A549 (cell line): ENCODE results near the gene STXBP6.
"Not testable (repeated sequence)": the region's sequence is repeated elsewhere in the genome, so short reads cannot be mapped to it uniquely, and the experiment has no call there.

Experiments
- BHLHE40 ChIP-seq: IDR thresholded peaks from 2 replicates; pipeline ENCODE4 v1.6.1; 2012; ENCODE audit warnings: low read depth, low read length, inconsistent platforms
- JUN ChIP-seq, 2 experiments: fragments of >200 bp; sonication (Bioruptor Twin); formaldehyde crosslinking; IDR thresholded peaks; 2 replicates in 1 of 2; 3 replicates in 1 of 2; pipeline ENCODE4 v1.6.1; 2016 to 2017
- TF ChIP-seq, protein P1 (sequence below): fragments of >200 bp; sonication (Bioruptor Twin); formaldehyde crosslinking; IDR thresholded peaks from 3 replicates; pipeline ENCODE4 v1.5.1; 2016

DNA sequence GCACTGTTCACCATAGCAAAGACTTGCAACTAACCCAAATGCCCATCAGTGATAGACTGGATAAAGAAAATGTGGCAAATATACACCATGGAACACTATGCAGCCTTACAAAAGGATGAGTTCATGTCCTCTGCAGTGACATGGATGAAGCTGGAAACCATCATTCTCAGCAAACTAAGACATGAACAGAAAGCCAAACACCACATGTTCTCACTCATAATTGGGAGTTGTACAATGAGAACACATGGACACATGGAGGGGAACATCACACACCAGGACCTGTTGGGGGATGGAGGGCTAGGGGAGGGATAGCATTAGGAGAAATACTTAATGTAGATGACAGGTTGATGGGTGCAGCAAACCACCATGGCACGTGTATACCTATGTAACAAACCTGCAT, 276.4 kb downstream of the STXBP6 start:
- TF ChIP-seq JUN (IDR thresholded peaks at IDR 0.05); BHLHE40: not testable (repeated sequence)
- TF ChIP-seq, protein P1, sequence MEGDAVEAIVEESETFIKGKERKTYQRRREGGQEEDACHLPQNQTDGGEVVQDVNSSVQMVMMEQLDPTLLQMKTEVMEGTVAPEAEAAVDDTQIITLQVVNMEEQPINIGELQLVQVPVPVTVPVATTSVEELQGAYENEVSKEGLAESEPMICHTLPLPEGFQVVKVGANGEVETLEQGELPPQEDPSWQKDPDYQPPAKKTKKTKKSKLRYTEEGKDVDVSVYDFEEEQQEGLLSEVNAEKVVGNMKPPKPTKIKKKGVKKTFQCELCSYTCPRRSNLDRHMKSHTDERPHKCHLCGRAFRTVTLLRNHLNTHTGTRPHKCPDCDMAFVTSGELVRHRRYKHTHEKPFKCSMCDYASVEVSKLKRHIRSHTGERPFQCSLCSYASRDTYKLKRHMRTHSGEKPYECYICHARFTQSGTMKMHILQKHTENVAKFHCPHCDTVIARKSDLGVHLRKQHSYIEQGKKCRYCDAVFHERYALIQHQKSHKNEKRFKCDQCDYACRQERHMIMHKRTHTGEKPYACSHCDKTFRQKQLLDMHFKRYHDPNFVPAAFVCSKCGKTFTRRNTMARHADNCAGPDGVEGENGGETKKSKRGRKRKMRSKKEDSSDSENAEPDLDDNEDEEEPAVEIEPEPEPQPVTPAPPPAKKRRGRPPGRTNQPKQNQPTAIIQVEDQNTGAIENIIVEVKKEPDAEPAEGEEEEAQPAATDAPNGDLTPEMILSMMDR = not testable (repeated sequence)
